Activated CD8-positive, alpha-beta memory T cell treated with anti-CD3 and anti-CD28 coated beads, Interleukin-2, amount 10 ng/mL, durations not matched to agents 7 days and 5 days (primary cell): Measurements from ENCODE around the gene AUTS2. TPM values are rescaled to one million over a fixed set of nuclear protein-coding genes. Genes with fewer than 3 reads are reported as not detected.

Source experiments
- ATAC-seq: fragments of 150-1000 bp; cut with Tn5 transposase; one replicate; pipeline ENCODE4 v1.10.0; 2021; ENCODE audit warnings: moderate library complexity
- CTCF ChIA-PET: fragments of 350-600 bp; sonication (Branson Sonifier 250); formaldehyde crosslinking; loops from one replicate; lab custom pipeline; 2021; ENCODE audit warnings: antibody characterized with exemption; lab: Charles Lee
- DNase-seq: peaks from one replicate; pipeline ENCODE4 v3.0.0-alpha.2; 2020
- H3K27ac Mint-ChIP-seq: one replicate; pipeline ENCODE4 v1.8.0; 2021; ENCODE audit warnings: mild to moderate bottlenecking, mixed read lengths
- H3K27me3 Mint-ChIP-seq: one replicate; pipeline ENCODE4 v1.8.0; 2021; ENCODE audit warnings: mixed read lengths
- H3K36me3 Mint-ChIP-seq: one replicate; pipeline ENCODE4 v1.8.0; 2021; ENCODE audit warnings: mild to moderate bottlenecking, mixed read lengths
- H3K4me1 Mint-ChIP-seq: one replicate; pipeline ENCODE4 v1.8.0; 2021; ENCODE audit warnings: mixed read lengths
- H3K4me3 Mint-ChIP-seq: one replicate; pipeline ENCODE4 v1.8.0; 2021; ENCODE audit warnings: mild to moderate bottlenecking, moderate library complexity, mixed read lengths
- H3K9me3 Mint-ChIP-seq: one replicate; pipeline ENCODE4 v1.8.0; 2022; ENCODE audit warnings: low read depth, mixed read lengths
- total RNA-seq, 2 experiments: library from RNA; stranded (reverse); gene quantifications; one replicate each; pipeline ENCODE4 v1.2.3, GENCODE V29; 2021

AUTS2 gene
- total RNA-seq, 2 experiments from 2014 or later = 9.5 to 24.4 TPM

DNA sequence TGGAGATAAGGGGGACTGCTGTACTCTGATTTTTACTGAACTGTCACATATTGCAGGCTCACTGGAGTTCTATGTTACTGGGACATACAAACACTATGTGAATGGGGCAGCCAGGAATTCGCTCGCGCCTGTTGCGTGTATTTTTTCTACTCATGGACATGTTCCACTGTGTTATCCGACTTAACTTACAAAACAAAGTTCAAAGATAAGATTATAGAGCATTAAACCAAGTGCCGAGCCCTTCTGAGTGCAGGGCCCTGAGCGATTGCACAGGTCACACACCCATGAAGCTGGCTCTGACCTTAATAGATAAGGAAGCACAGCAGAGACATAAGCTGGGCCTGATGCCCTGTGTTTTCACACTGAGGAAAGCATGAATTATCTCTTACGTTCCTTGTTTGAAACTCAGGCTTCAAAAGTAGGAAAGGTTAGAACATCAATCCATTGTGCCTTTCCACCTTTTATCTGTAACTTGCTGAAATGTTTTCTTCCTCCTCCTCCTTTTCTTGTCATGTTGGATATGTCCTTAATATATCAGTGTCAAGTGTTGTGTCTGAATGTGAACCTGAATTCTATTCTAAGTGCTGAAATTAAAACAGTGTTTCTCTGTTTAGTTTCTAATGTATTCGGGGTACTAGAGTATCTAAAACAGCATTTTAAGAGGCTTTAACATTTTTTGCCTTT, 273.8 kb downstream of the AUTS2 start:
- CTCF ChIA-PET = no interaction called here
- Mint-ChIP-seq H3K36me3 (no peaks in the 10 kb centered on the region), H3K27me3 (no peaks in the 10 kb centered on the region), H3K27ac (no peak overlapping the region), H3K9me3 (no peaks in the 10 kb centered on the region), H3K4me1 (no peaks in the 10 kb centered on the region), H3K4me3 (no peak overlapping the region)
- DNase-seq = no peak
- no peak for ATAC-seq

DNA sequence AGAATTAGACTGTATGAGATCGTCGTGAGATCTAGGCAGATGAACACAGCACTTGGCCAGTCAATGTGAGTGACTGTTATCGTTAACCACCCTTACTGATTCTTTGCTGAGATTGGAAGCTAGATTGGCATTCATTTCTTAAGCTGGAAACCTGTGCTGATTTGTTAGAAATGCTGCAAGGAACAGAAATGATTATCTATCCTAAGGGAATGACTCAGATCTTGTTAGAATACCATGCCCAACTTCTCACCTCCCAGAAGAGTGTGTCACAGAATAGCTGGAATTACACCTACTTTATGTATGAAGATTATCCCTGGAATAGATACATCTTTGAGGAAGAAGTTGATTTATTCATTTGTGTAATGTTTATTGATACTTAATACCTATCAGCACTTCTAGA, 275.2 kb downstream of the AUTS2 start:
- CTCF ChIA-PET = no interaction called here
- ATAC-seq (no peak), DNase-seq (no peak)
- H3K9me3 Mint-ChIP-seq = no peaks in the 10 kb centered on the region
- H3K4me1 Mint-ChIP-seq = no peaks in the 10 kb centered on the region
- H3K4me3 Mint-ChIP-seq = no peak overlapping the region
- H3K27ac Mint-ChIP-seq = no peak overlapping the region
- no peaks in the 10 kb centered on the region for H3K27me3 Mint-ChIP-seq
- no peaks in the 10 kb centered on the region for H3K36me3 Mint-ChIP-seq

DNA sequence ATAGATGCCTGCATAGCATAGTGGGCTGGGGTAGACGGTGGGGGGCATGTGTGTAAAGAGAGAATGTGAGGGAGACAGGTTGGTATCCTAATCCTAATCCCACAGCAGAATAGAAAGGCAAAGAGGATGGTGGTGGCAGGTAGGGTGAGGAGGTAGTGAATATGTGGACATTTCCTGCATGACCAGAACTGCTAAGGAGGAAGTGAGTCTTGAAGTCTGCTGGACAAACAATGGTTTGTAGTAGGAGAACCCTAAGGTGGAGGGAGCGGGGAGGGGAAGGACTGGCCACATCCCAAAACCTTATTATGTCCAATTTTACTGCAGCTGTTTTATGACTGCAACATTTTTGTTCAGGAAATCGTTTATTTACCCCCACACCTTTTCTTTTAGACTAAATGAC, 279.7 kb downstream of the AUTS2 start:
- no peak for ATAC-seq
- CTCF ChIA-PET = no interaction called here
- Mint-ChIP-seq H3K27me3 (no peaks in the 10 kb centered on the region), H3K36me3 (no peaks in the 10 kb centered on the region), H3K4me3 (no peak overlapping the region), H3K4me1 (no peaks in the 10 kb centered on the region), H3K9me3 (no peaks in the 10 kb centered on the region), H3K27ac (no peak overlapping the region)
- DNase-seq = no peak

DNA sequence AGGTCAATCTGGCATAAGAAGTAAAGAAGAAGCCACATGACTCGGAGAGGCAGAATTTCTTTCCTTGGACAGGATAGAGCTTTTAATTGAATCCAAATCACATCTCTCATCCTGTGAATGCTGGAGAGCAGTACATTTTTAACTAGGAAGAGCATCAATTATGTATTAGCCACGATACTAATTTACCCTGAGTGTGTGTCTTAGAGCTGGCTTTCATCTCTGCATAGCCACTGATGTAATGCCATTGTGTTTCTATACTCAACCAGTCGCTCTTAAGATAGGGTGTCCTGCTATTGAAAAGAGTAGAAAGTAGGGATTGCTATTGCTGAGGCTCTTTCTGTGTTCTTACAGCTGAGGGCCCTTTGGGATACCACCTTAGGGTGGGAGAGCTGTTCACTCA, 280.3 kb downstream of the AUTS2 start:
- no peak for DNase-seq
- no peak for ATAC-seq
- Mint-ChIP-seq H3K36me3 (no peaks in the 10 kb centered on the region), H3K4me1 (no peaks in the 10 kb centered on the region), H3K27me3 (no peaks in the 10 kb centered on the region), H3K9me3 (no peaks in the 10 kb centered on the region), H3K4me3 (no peak overlapping the region), H3K27ac (no peak overlapping the region)
- CTCF ChIA-PET = no interaction called here

DNA sequence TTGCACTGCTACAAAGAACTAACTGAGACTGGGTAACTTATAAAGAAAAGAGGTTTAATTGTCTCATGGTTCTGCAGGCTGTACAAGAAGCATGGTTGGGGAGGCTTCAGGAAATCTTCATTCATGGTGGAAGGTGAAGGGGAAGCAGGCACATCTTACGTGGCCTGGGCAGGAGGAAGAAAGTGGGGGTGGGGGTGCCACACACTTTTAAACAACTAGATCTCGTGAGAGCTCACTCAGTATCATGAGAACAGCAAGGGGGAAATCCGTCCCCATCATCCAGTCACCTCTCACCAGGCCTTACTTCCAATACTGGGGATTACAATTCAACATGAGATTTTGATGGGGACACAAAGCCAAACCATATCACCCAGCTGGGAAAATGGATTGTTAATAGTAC, 281.7 kb downstream of the AUTS2 start:
- DNase-seq (no peak), ATAC-seq (no peak)
- no peaks in the 10 kb centered on the region for H3K27me3 Mint-ChIP-seq
- H3K36me3 Mint-ChIP-seq = no peaks in the 10 kb centered on the region
- H3K27ac Mint-ChIP-seq = no peak overlapping the region
- H3K4me1 Mint-ChIP-seq = no peaks in the 10 kb centered on the region
- H3K9me3 Mint-ChIP-seq = no peaks in the 10 kb centered on the region
- no peak overlapping the region for H3K4me3 Mint-ChIP-seq
- CTCF ChIA-PET = no interaction called here

DNA sequence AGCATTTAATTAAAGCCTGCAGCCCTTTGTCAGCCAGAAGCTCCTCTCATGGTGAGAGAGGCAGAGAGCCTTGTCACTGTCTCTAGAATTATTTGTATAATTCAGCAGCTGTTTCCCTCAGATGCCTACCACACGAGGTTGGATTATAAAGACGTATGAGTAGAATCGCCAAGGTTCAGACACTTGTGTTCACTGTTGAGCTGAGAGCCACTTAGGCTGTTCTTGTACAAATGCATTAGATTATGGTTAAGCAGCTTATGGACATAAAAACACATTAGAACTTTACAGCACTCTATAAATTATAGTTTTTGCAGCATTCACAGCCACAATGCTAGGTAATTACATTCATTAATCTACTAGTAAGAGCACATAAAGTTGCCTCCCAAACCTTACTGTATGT, 282.6 kb downstream of the AUTS2 start:
- DNase-seq = no peak
- H3K9me3 Mint-ChIP-seq = no peaks in the 10 kb centered on the region
- CTCF ChIA-PET = no interaction called here
- H3K27me3 Mint-ChIP-seq = no peaks in the 10 kb centered on the region
- no peaks in the 10 kb centered on the region for H3K4me1 Mint-ChIP-seq
- no peak overlapping the region for H3K4me3 Mint-ChIP-seq
- no peaks in the 10 kb centered on the region for H3K36me3 Mint-ChIP-seq
- no peak for ATAC-seq
- no peak overlapping the region for H3K27ac Mint-ChIP-seq

DNA sequence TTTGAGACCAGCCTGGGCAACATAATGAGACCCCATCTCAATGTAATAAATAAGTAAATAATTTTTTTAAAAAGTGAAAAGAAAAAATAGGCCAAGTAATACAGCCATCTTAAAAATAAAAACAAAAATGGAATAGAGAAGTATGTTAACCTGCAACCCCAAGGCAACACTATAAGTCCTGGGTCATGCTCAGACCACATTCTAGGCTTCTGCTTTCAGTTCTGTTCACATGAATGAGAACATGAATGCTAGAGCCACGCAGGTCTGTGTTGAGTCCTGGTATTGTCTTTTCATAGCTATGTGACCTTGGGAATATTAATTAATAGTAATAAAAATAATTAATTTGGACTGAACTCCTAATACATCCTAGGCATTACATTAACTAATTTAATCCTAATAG, 284.0 kb downstream of the AUTS2 start:
- no peak for DNase-seq
- H3K27me3 Mint-ChIP-seq = peaks cover 3% of the 10 kb centered on the region
- CTCF ChIA-PET = no interaction called here
- no peak overlapping the region for H3K27ac Mint-ChIP-seq
- H3K4me3 Mint-ChIP-seq = no peak overlapping the region
- no peaks in the 10 kb centered on the region for H3K36me3 Mint-ChIP-seq
- no peaks in the 10 kb centered on the region for H3K9me3 Mint-ChIP-seq
- H3K4me1 Mint-ChIP-seq = no peaks in the 10 kb centered on the region
- ATAC-seq = no peak

DNA sequence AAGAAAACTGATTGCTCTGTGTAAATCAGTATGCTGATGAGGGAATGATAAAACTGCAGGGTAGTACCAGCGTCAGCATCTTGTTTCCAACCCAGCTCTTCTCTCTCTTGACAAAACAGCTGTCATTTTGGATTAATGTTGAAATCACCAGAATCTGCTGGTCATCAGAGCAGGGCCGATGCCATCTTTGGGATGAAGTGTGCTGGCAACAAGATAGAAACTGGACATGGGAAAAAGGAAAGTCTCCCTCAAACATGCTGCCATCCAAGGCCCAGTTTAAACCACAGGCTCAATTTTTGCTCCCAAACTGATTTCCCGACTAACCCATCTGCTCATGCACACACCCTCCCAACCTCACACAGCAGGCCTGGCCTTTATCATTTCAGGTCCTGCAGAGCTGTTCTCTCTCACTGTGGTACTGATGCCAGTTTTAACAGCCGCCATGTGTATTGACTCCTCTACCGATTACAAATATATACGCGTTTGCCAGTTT, 285.2 kb downstream of the AUTS2 start:
- H3K27ac Mint-ChIP-seq = no peak overlapping the region
- no peaks in the 10 kb centered on the region for H3K36me3 Mint-ChIP-seq
- no peak for ATAC-seq
- DNase-seq = no peak
- peaks cover 3% of the 10 kb centered on the region for H3K27me3 Mint-ChIP-seq
- no peak overlapping the region for H3K4me3 Mint-ChIP-seq
- CTCF ChIA-PET = no interaction called here
- no peaks in the 10 kb centered on the region for H3K4me1 Mint-ChIP-seq
- no peaks in the 10 kb centered on the region for H3K9me3 Mint-ChIP-seq

DNA sequence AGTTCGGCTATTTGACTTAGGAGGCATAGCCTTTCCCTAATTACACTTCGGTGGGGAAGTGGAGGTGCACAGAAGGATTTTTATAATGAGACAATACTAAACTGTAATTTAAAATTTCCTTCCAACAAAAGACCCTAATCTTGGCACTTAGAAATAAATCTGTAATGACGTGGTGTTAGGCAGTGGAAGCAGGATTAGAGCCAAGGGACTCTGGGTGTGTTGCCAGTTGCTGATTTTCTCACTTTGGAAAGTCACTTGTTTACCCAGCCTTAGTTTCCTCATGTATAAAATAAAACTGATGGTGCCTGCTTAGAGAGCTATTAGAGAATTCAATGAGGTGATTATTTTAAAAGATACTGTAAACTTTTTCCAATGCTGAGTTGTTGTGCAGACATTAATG, 287.2 kb downstream of the AUTS2 start:
- peaks cover 3% of the 10 kb centered on the region for H3K27me3 Mint-ChIP-seq
- no peak for ATAC-seq
- no peaks in the 10 kb centered on the region for H3K36me3 Mint-ChIP-seq
- no peaks in the 10 kb centered on the region for H3K4me1 Mint-ChIP-seq
- no peak overlapping the region for H3K27ac Mint-ChIP-seq
- no peaks in the 10 kb centered on the region for H3K9me3 Mint-ChIP-seq
- H3K4me3 Mint-ChIP-seq = no peak overlapping the region
- DNase-seq = no peak
- CTCF ChIA-PET = no interaction called here

DNA sequence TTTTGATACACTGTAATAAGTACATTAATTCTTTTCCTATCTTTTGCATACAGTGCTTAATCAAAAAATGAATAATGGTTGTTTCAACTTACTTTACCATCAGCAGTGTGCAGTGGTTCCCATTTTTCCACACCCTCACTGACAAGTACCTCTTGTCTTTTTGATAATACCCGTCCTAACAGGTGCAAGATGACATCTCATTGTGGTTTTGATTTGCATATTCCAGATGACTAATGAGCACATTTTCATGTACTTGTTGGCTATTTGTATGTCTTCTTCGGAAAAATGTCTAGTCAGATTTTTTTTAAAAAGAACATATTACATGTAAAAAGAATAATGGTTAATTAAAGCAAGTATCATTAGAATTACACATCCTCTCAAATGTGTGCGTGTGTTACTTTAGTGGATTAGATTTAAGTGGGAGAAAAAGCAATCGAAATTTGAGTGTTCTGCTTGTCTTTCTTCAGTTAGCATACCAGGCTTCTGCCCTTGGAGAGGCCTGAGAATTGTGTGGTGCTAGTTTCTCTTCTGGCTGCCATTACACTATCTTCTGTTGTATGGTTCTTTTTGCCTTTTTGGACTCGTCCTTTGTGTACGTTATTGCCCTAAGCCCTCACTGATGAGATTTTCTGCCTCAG, 291.2 kb downstream of the AUTS2 start:
- ATAC-seq = no peak
- H3K9me3 Mint-ChIP-seq = no peaks in the 10 kb centered on the region
- H3K36me3 Mint-ChIP-seq = no peaks in the 10 kb centered on the region
- H3K4me1 Mint-ChIP-seq = no peaks in the 10 kb centered on the region
- CTCF ChIA-PET = no interaction called here
- peaks cover 3% of the 10 kb centered on the region for H3K27me3 Mint-ChIP-seq
- no peak overlapping the region for H3K27ac Mint-ChIP-seq
- no peak overlapping the region for H3K4me3 Mint-ChIP-seq
- no peak for DNase-seq

DNA sequence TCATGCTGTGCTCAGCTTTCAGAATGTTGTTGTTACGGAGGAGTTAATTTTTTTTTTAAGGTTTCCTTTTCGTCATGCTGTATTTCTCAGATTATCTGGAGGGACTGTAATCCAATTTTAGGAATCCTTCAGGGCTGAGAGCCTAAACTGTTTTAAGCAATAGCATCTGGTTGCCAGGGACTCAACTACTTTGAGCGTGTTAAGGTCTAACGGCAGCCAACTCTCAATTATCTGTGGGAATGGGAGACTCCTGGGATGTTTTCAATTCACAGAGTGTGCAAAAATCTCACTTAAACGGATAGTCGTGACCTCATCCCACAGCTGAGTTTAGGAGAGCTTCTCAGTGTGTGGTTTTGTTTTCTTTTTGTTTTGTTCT, 291.7 kb downstream of the AUTS2 start:
- no peaks in the 10 kb centered on the region for H3K36me3 Mint-ChIP-seq
- no peak for DNase-seq
- H3K27ac Mint-ChIP-seq = no peak overlapping the region
- no peak overlapping the region for H3K4me3 Mint-ChIP-seq
- ATAC-seq = no peak
- CTCF ChIA-PET = no interaction called here
- peaks cover 3% of the 10 kb centered on the region for H3K27me3 Mint-ChIP-seq
- no peaks in the 10 kb centered on the region for H3K9me3 Mint-ChIP-seq
- no peaks in the 10 kb centered on the region for H3K4me1 Mint-ChIP-seq

DNA sequence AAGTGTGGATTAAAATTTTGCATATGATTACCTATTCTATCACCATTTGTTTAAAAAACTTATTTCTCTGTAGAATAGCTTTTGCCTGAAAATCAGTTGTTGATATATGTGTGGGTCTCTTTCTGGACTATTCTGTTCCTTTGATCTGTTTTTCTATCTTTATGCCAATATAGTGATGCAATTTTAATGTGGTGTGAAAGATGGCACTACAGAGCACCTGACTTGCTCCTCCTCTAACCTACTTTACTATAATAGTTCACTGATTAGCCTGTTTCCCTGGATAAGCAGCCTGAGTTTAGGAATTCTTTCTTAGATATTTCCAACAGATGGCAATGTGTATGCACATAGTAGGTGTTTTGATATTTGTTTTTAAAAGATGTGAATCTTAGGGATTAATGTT, 294.5 kb downstream of the AUTS2 start:
- no peaks in the 10 kb centered on the region for H3K9me3 Mint-ChIP-seq
- no peak for DNase-seq
- no peak overlapping the region for H3K27ac Mint-ChIP-seq
- H3K36me3 Mint-ChIP-seq = no peaks in the 10 kb centered on the region
- H3K4me1 Mint-ChIP-seq = no peaks in the 10 kb centered on the region
- ATAC-seq = no peak
- peaks cover 2% of the 10 kb centered on the region for H3K27me3 Mint-ChIP-seq
- no peak overlapping the region for H3K4me3 Mint-ChIP-seq
- CTCF ChIA-PET = no interaction called here

DNA sequence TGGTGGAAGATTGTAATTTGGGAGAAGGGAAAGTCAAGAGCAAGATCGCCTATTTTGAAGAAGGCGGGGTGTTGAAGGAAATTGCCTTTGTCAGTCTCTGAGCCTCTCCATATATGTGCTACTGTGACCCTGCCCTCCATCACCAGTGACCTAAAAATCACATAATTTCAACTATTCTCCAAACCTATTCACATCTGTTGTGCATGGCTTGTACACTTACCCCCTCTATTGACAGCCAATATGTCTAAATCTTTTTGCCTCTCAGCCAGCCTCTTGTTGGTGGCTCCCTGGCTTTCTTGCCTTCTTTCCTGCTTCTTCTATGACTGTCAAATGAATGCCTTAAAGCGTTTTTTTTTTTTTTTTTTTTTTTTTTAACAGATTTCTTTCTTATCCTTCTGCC, 295.6 kb downstream of the AUTS2 start:
- H3K27ac Mint-ChIP-seq = no peak overlapping the region
- H3K4me1 Mint-ChIP-seq = no peaks in the 10 kb centered on the region
- no peaks in the 10 kb centered on the region for H3K36me3 Mint-ChIP-seq
- H3K27me3 Mint-ChIP-seq = peaks cover 2% of the 10 kb centered on the region
- no peaks in the 10 kb centered on the region for H3K9me3 Mint-ChIP-seq
- no peak for ATAC-seq
- no peak overlapping the region for H3K4me3 Mint-ChIP-seq
- DNase-seq = no peak
- CTCF ChIA-PET = no interaction called here

DNA sequence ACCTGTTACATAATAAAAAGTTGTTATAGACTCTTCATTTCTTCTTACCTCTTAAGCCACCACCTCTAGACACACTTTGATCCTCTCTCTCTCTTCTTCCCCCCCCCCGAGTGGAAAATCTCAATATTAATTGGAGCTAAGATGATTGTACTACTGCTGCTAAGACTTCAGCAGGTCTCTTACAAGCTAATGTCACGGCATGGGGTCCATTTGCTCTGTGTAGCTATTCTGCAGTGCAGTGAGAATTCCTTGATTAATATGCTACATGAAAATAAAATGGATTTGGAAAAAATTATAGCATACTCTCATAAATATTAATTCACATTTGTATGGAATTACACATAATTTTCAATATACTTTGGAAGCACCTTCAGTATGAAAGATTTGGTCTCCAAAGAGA, 297.2 kb downstream of the AUTS2 start:
- Mint-ChIP-seq H3K4me1 (no peaks in the 10 kb centered on the region), H3K27me3 (peaks cover 2% of the 10 kb centered on the region), H3K36me3 (no peaks in the 10 kb centered on the region), H3K4me3 (no peak overlapping the region), H3K9me3 (no peaks in the 10 kb centered on the region), H3K27ac (no peak overlapping the region)
- DNase-seq (no peak), ATAC-seq (no peak)
- CTCF ChIA-PET = no interaction called here
